ENCODE results near the gene CDH1.

GRCh38 chr16:68875871-68876270, 138.8 kb downstream of the CDH1 start:
- TF ChIP-seq CTCF (conservative IDR thresholded peaks at IDR 0.05; ENCODE audit: low read depth, low read length) (no peak), EZH2 (IDR thresholded peaks at IDR 0.05; ENCODE audit: low read length, unreplicated experiment) (no peak)

All from PC-3 (cell line).